Measurements from ENCODE around the gene ART1.

DNA sequence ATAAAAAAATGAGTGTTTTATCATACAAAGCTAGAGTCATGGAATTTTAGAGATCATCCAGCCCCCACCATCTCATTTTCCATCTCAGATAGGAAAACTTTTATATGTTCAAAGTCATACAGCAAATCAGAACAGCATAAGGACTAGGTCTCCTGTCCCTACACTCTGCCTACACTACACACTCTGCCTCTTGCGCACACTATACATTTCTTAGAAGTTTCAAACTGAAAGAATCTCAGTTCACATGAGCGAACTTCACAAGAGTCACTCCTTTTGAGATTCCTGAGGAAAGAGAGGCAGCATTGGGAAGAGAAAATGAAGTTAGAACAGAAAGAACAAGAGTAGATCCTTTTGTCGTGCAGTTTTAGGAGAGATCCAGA, 39.7 kb upstream of the ART1 start:
- TF ChIP-seq, protein P1, sequence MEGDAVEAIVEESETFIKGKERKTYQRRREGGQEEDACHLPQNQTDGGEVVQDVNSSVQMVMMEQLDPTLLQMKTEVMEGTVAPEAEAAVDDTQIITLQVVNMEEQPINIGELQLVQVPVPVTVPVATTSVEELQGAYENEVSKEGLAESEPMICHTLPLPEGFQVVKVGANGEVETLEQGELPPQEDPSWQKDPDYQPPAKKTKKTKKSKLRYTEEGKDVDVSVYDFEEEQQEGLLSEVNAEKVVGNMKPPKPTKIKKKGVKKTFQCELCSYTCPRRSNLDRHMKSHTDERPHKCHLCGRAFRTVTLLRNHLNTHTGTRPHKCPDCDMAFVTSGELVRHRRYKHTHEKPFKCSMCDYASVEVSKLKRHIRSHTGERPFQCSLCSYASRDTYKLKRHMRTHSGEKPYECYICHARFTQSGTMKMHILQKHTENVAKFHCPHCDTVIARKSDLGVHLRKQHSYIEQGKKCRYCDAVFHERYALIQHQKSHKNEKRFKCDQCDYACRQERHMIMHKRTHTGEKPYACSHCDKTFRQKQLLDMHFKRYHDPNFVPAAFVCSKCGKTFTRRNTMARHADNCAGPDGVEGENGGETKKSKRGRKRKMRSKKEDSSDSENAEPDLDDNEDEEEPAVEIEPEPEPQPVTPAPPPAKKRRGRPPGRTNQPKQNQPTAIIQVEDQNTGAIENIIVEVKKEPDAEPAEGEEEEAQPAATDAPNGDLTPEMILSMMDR (IDR thresholded peaks at IDR 0.05): no peak
- no peak for TF ChIP-seq POLR2A (IDR thresholded peaks at IDR 0.05)
